A673 (cell line): ENCODE measurements around the gene SLCO1B1. TPM values are rescaled to one million over a fixed set of nuclear protein-coding genes. Genes with fewer than 3 reads are reported as not detected.
"Not testable (repeated sequence)": the region's sequence is repeated elsewhere in the genome, so short reads cannot be mapped to it uniquely, and the experiment has no call there.

Experiments
- BruUV-seq: library from RNA; stranded (reverse); fragments of 400-500 nt; replicated peaks from 2 replicates; lab custom pipeline; 2021; lab: Mats Ljungman, UMichigan
- CTCF ChIA-PET: fragments of 300-600 bp; sonication (Branson Sonifier 250); formaldehyde crosslinking; loops from one replicate; lab custom pipeline; 2022; ENCODE audit warnings: antibody characterized with exemption; lab: Charles Lee
- POLR2A ChIA-PET: fragments of 300-600 bp; sonication (Branson Sonifier 250); formaldehyde crosslinking; loops from one replicate; lab custom pipeline; 2022; ENCODE audit warnings: antibody characterized with exemption; ENCODE audit not compliant: low non-redundant PET; lab: Charles Lee
- DNase-seq: peaks from one replicate; pipeline ENCODE4 v3.0.0-alpha.2; 2015; ENCODE audit warnings: low spot score
- H3K27ac ChIP-seq: fragments of 200-600 bp; sonication (generic); 2 replicates; pipeline ENCODE4 v1.5.1; 2016; ENCODE audit warnings: mixed run types, low read depth, mild to moderate bottlenecking, mixed read lengths, antibody characterized with exemption, low read length; ENCODE audit not compliant: poor library complexity, severe bottlenecking
- H3K27me3 ChIP-seq: fragments of 200-600 bp; sonication (generic); replicated peaks from 2 replicates; pipeline ENCODE4 v1.6.1; 2017; ENCODE audit warnings: mixed run types, low read depth, mild to moderate bottlenecking, mixed read lengths, antibody characterized with exemption, low read length; ENCODE audit not compliant: insufficient read depth, poor library complexity
- H3K36me3 ChIP-seq: fragments of 200-600 bp; sonication (generic); 2 replicates; pipeline ENCODE4 v1.6.1; 2016; ENCODE audit warnings: mixed run types, mild to moderate bottlenecking, mixed read lengths, antibody characterized with exemption, low read length; ENCODE audit not compliant: insufficient read depth, poor library complexity, severe bottlenecking
- H3K4me1 ChIP-seq: fragments of 200-600 bp; sonication (generic); 2 replicates; pipeline ENCODE4 v1.6.1; 2017; ENCODE audit warnings: mixed run types, mild to moderate bottlenecking, mixed read lengths, antibody characterized with exemption, low read length; ENCODE audit not compliant: insufficient read depth, poor library complexity, severe bottlenecking
- H3K4me3 ChIP-seq: fragments of 200-600 bp; sonication (generic); 2 replicates; pipeline ENCODE4 v1.5.1; 2016; ENCODE audit warnings: low read depth, mixed run types, mild to moderate bottlenecking, mixed read lengths, low read length; ENCODE audit not compliant: poor library complexity, severe bottlenecking
- H3K9me3 ChIP-seq: fragments of 200-600 bp; sonication (generic); 2 replicates; pipeline ENCODE4 v1.6.1; 2016; ENCODE audit warnings: mixed run types, low read depth, mild to moderate bottlenecking, mixed read lengths, antibody characterized with exemption, low read length; ENCODE audit not compliant: poor library complexity, severe bottlenecking
- EZH2 ChIP-seq: fragments of 200-600 bp; sonication (generic); IDR thresholded peaks from 2 replicates; pipeline ENCODE4 v1.6.1; 2017; ENCODE audit warnings: borderline replicate concordance, low read depth, mild to moderate bottlenecking, mixed read lengths, antibody characterized with exemption, low read length; ENCODE audit not compliant: poor library complexity, severe bottlenecking
- intact Hi-C: fragments of 100-400 bp; cut with micrococcal nuclease; formaldehyde crosslinking; loops from one replicate; pipeline ENCODE4 v1.10.0; 2022; ENCODE audit not compliant: unreplicated experiment
- total RNA-seq: library from RNA; stranded (reverse); gene quantifications from 2 replicates; pipeline ENCODE4 v1.2.3, GENCODE V29; 2021
- TF ChIP-seq, protein P1 (sequence below): fragments of 300-800, 200-600 bp; sonication (generic); conservative IDR thresholded peaks from 2 replicates; pipeline ENCODE4 v1.5.1; 2017; ENCODE audit warnings: low read depth, mild to moderate bottlenecking, antibody characterized with exemption, low read length, moderate library complexity, mixed read lengths

SLCO1B1 gene
- total RNA-seq, 1 experiment from 2014 or later: not detected

GRCh38 chr12:21172079-21172478, 41.1 kb downstream of the SLCO1B1 start:
- no TSS peak for BruUV-seq

DNA sequence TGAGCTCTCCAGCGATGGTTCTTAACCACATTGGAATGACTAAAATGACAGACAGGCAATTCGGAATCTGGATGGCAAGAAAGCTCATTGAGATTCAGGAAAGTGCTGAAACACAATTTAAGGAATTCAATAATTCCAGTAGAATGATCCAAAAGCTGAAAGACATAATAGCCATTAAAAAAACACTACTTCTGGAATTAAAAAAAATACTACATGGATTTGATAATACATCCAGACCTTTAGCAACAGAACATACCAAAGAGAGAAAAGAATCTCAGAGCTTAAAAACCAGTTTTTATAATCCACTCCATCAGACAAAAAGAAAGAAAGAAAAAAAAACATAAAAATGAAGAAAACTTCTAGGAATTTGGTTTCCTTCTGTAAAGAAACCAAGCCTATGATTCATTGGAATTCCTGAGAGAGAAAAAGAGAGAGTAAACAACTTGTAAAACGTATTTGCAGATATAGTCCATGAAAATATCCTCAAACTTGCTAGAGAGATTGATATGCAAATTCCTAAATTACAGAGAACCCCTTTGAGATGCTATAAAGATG, 52.8 kb downstream of the SLCO1B1 start:
- POLR2A ChIA-PET: no interaction called here
- Histone ChIP-seq H3K4me1 (no peaks in the 10 kb centered on the region), H3K27me3 (peaks cover 12% of the 10 kb centered on the region), H3K36me3 (no peaks in the 10 kb centered on the region), H3K9me3 (no peaks in the 10 kb centered on the region), H3K27ac (no peak overlapping the region), H3K4me3 (no peak overlapping the region)
- BruUV-seq: no TSS peak
- intact Hi-C loops: no loop called here
- CTCF ChIA-PET: interaction anchor here (0.7 kb wide), 1 partner anchor 467 kb away, joined by 4 read pairs; no protein-coding TSS in a partner anchor
- no peak for DNase-seq
- TF ChIP-seq, protein P1, sequence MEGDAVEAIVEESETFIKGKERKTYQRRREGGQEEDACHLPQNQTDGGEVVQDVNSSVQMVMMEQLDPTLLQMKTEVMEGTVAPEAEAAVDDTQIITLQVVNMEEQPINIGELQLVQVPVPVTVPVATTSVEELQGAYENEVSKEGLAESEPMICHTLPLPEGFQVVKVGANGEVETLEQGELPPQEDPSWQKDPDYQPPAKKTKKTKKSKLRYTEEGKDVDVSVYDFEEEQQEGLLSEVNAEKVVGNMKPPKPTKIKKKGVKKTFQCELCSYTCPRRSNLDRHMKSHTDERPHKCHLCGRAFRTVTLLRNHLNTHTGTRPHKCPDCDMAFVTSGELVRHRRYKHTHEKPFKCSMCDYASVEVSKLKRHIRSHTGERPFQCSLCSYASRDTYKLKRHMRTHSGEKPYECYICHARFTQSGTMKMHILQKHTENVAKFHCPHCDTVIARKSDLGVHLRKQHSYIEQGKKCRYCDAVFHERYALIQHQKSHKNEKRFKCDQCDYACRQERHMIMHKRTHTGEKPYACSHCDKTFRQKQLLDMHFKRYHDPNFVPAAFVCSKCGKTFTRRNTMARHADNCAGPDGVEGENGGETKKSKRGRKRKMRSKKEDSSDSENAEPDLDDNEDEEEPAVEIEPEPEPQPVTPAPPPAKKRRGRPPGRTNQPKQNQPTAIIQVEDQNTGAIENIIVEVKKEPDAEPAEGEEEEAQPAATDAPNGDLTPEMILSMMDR: no peak
- no peak for TF ChIP-seq EZH2

More at GRCh38 chr12:21172079-21172478, 41.1 kb downstream of the SLCO1B1 start:
- intact Hi-C loops: no loop called here
- Histone ChIP-seq H3K27me3 (peaks cover 18% of the 10 kb centered on the region), H3K9me3 (no peaks in the 10 kb centered on the region), H3K4me3 (no peak overlapping the region), H3K27ac (no peak overlapping the region), H3K4me1 (no peaks in the 10 kb centered on the region), H3K36me3 (no peaks in the 10 kb centered on the region)
- TF ChIP-seq, protein P1: no peak
- TF ChIP-seq EZH2: no peak
- ChIA-PET CTCF (no interaction called here), POLR2A (no interaction called here)
- DNase-seq: no peak

GRCh38 chr12:21190016-21190415, 59.0 kb downstream of the SLCO1B1 start:
- Histone ChIP-seq H3K27me3 (peaks cover 3% of the 10 kb centered on the region), H3K27ac (no peak overlapping the region)

DNA sequence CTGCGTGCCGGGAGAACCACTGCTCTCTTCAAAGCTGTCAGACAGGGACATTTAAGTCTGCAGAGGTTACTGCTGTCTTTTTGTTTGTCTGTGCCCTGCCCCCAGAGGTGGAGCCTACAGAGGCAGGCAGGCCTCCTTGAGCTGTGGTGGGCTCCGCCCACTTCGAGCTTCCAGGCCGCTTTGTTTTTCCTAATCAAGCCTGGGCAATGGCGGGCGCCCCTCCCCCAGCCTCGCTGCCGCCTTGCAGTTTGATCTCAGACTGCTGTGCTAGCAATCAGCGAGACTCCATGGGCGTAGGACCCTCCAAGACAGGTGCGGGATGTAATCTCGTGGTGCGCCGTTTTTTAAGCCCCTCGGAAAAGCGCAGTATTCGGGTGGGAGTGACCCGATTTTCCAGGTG, 83.4 kb downstream of the SLCO1B1 start:
- not testable (repeated sequence) for DNase-seq, H3K4me3 ChIP-seq

More at GRCh38 chr12:21190016-21190415, 59.0 kb downstream of the SLCO1B1 start:
- no peaks in the 10 kb centered on the region for H3K4me1 ChIP-seq
- H3K4me3 ChIP-seq: no peak overlapping the region
- intact Hi-C loops: no loop called here
- DNase-seq: no peak
- BruUV-seq: no TSS peak
- ChIA-PET POLR2A (no interaction called here), CTCF (no interaction called here)
- H3K36me3 ChIP-seq: no peaks in the 10 kb centered on the region
- TF ChIP-seq, protein P1: no peak
- TF ChIP-seq EZH2: no peak
- H3K9me3 ChIP-seq: no peaks in the 10 kb centered on the region

More for the DNA sequence above, 83.4 kb downstream of the SLCO1B1 start:
- H3K27ac ChIP-seq, H3K27me3 ChIP-seq, CTCF ChIA-PET, H3K9me3 ChIP-seq, intact Hi-C loops, H3K36me3 ChIP-seq, BruUV-seq, H3K4me1 ChIP-seq, POLR2A ChIA-PET: not testable (repeated sequence)
